Measurements from ENCODE around the gene TNFSF8. TPM values are rescaled to one million over a fixed set of nuclear protein-coding genes. Genes with fewer than 3 reads are reported as not detected.

Gene TNFSF8
- total RNA-seq, 1 donor from 2014 or later, result not detected

DNA sequence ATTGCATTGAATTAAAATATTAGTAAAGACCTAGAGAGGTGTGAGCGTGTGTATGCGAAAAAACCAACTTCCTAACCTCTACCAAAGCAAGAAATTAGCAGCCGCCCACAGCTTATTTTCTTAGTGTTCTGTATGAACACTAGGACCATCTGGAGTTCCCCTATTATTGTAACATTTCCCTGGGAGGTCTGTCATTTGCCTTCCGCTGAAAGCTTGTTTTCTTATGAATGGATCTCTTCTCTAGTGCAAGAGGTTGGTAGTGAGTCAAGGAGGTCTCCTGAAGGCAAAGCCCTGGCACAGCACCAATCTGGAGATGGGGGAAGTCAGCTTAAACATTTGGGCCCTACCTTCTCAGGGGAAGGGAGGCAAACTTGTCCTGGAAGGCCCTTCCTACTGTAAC lies 10.8 kb downstream of the TNFSF8 start:
- Histone ChIP-seq H3K27me3 (ENCODE audit: control insufficient read depth, insufficient read depth, low read length) (no peaks in the 10 kb centered on the region), H3K36me3 (ENCODE audit: control insufficient read depth, insufficient read depth, low read length) (no peaks in the 10 kb centered on the region), H3K4me3 (ENCODE audit: low read depth, low read length) (no peak overlapping the region)
- no peak for DNase-seq (ENCODE audit: low read depth)
- TF ChIP-seq, protein P1, sequence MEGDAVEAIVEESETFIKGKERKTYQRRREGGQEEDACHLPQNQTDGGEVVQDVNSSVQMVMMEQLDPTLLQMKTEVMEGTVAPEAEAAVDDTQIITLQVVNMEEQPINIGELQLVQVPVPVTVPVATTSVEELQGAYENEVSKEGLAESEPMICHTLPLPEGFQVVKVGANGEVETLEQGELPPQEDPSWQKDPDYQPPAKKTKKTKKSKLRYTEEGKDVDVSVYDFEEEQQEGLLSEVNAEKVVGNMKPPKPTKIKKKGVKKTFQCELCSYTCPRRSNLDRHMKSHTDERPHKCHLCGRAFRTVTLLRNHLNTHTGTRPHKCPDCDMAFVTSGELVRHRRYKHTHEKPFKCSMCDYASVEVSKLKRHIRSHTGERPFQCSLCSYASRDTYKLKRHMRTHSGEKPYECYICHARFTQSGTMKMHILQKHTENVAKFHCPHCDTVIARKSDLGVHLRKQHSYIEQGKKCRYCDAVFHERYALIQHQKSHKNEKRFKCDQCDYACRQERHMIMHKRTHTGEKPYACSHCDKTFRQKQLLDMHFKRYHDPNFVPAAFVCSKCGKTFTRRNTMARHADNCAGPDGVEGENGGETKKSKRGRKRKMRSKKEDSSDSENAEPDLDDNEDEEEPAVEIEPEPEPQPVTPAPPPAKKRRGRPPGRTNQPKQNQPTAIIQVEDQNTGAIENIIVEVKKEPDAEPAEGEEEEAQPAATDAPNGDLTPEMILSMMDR (IDR thresholded peaks at IDR 0.05; ENCODE audit: insufficient read depth, low read length, poor library complexity, severe bottlenecking), result no peak

DNA sequence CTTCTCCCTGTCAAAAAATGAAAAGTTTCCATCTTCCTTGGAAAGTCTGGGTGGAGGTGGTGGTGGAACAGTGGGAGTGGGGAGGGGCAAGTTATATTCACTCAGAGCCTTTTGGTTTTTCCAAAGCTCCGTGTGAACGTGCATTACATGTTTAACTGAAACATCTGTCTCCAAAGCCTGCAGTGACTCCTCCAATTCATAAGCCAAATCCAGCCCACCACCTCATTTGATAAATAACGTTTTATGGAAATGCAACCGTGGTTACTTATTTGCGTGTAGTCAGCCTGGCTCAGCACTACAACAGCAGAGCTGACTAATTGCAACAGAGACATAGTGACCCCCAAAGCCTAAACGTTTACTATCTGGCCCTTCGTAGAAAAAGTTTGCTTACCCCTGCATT lies 13.9 kb downstream of the TNFSF8 start:
- Histone ChIP-seq H3K36me3 (ENCODE audit: control insufficient read depth, insufficient read depth, low read length) (no peaks in the 10 kb centered on the region), H3K4me3 (ENCODE audit: low read depth, low read length) (no peak overlapping the region), H3K27me3 (ENCODE audit: control insufficient read depth, insufficient read depth, low read length) (no peaks in the 10 kb centered on the region)
- no peak for DNase-seq (ENCODE audit: low read depth)
- TF ChIP-seq, protein P1 (IDR thresholded peaks at IDR 0.05; ENCODE audit: insufficient read depth, low read length, poor library complexity, severe bottlenecking), result no peak

DNA sequence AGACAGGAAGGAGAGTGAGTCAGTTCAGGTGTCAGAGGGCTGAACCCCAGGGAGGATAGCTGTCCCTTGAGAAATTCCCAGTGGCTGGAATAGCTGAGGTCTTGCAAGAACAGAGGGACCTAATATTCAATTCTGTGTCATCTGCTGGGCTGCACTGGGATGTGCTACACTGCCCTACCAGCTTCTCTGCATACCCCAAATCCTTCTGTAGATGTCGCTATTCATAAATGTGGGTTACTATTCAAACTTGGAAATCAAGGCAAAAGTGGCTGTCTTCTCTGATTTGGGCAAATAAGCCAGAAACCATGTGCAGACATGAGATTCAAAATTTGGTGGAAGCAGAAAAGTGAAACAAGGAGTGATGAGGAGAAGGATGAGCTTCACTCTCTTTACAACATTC lies 16.3 kb downstream of the TNFSF8 start:
- no peaks in the 10 kb centered on the region for H3K27me3 ChIP-seq (ENCODE audit: control insufficient read depth, insufficient read depth, low read length)
- DNase-seq (ENCODE audit: low read depth), result no peak
- H3K36me3 ChIP-seq (ENCODE audit: control insufficient read depth, insufficient read depth, low read length), result no peaks in the 10 kb centered on the region
- TF ChIP-seq, protein P1 (IDR thresholded peaks at IDR 0.05; ENCODE audit: insufficient read depth, low read length, poor library complexity, severe bottlenecking), result no peak
- no peak overlapping the region for H3K4me3 ChIP-seq (ENCODE audit: low read depth, low read length)

DNA sequence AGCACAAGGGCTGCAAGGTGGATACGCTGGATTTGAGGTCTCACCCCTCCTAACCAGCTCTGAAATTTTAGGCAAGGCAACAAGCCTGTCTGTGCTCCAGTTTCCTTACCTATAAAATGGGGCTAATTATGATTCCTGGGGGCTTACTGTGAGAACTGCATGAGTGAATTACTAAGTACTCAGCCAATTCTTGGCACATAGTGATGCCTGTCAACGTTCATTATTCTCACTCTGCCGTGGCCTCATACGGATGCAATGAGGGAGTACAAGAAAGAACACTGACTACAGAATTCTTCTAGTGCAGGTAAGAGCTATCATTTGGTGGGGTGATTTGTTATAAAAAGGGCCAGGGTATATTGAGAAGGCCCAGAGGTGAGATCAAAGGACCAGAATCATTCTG lies 16.7 kb downstream of the TNFSF8 start:
- no peak overlapping the region for H3K4me3 ChIP-seq (ENCODE audit: low read depth, low read length)
- no peak for DNase-seq (ENCODE audit: low read depth)
- TF ChIP-seq, protein P1 (IDR thresholded peaks at IDR 0.05; ENCODE audit: insufficient read depth, low read length, poor library complexity, severe bottlenecking), result no peak
- H3K27me3 ChIP-seq (ENCODE audit: control insufficient read depth, insufficient read depth, low read length), result no peaks in the 10 kb centered on the region
- H3K36me3 ChIP-seq (ENCODE audit: control insufficient read depth, insufficient read depth, low read length), result no peaks in the 10 kb centered on the region

DNA sequence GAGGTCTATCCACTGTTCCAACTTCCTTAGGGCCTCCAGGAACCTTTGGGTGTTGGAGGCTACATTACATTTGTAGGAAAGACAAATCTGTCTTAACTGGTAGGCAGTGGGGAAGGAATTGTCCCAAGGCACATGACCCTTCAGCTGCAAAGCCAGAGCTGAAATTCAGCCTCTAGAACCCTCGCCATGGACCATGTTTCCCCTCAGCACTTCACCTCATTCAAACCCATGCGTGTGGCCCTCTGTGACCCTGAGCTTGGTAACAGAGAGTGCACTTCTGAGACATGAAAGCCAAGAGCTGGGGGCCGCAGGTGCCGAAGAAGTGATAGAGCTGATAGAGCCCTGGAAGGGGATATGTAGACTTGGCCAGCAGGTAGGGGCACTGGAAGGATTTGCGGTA lies 17.2 kb downstream of the TNFSF8 start:
- no peaks in the 10 kb centered on the region for H3K36me3 ChIP-seq (ENCODE audit: control insufficient read depth, insufficient read depth, low read length)
- H3K27me3 ChIP-seq (ENCODE audit: control insufficient read depth, insufficient read depth, low read length), result no peaks in the 10 kb centered on the region
- TF ChIP-seq, protein P1 (IDR thresholded peaks at IDR 0.05; ENCODE audit: insufficient read depth, low read length, poor library complexity, severe bottlenecking), result no peak
- DNase-seq (ENCODE audit: low read depth), result no peak
- H3K4me3 ChIP-seq (ENCODE audit: low read depth, low read length), result no peak overlapping the region

DNA sequence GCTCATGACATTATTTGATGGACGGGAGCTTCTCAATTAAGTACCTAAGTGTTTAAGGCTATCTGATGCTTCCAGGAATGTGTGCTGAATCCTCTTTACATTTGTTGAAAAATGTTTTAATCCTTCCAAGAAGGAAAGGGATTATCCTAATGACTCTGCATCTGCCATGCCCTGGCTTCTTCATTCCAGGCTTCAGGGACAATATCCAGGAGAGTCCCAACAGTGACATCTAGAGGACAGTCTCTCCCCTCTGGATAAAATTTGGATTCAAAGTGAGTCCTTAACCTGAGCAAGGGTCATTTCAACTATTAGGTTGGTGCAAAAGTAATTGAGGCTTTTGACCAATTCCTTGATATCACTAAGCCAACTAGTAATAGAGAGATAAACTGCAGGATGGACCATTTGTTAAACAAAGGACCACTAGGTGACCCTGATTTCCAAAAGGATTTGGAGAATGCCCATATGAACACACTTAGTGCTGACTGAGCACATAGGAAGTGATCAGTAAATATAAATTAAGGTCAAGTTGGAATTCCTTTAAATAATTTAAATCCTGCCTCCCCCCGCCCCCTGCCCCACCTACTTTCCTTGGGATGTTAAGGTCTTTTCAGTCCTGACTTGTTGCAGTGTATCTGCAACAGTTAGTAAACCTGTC lies 19.1 kb downstream of the TNFSF8 start:
- no peaks in the 10 kb centered on the region for H3K27me3 ChIP-seq (ENCODE audit: control insufficient read depth, insufficient read depth, low read length)
- no peaks in the 10 kb centered on the region for H3K36me3 ChIP-seq (ENCODE audit: control insufficient read depth, insufficient read depth, low read length)
- TF ChIP-seq, protein P1 (IDR thresholded peaks at IDR 0.05; ENCODE audit: insufficient read depth, low read length, poor library complexity, severe bottlenecking), result peak; percentile 65
- no peak overlapping the region for H3K4me3 ChIP-seq (ENCODE audit: low read depth, low read length)
- no peak for DNase-seq (ENCODE audit: low read depth)
